ENCODE results near the gene KLRG1.

The KLRG1 gene

GRCh38 chr12:8985213-8985754 is 4.1 kb upstream of the KLRG1 start:
- no peak for DNase-seq (ENCODE audit: low read depth in 2 of 3, low spot score in 1 of 3)

DNA sequence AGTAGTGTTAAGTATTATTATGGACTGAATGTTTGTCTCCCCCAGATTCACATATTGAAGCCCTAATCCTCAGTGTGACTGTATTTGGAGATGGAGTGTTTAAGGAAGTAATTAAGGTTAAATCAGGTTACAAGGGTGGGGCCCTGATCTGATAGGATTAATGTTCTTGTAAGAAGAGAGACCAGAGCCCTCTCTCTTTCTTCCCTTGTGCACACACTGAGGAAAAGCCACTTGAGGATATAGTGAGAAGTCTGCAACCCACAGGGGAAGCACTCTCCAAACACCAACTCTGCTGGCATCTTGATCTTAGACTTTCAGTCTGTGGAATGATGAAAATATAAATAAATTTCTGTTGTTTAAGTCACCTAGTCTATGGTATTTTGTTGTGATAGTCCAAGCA is 2.2 kb upstream of the KLRG1 start:
- DNase-seq (ENCODE audit: low read depth in 2 of 3, low spot score in 1 of 3): no peak

GRCh38 chr12:8987685-8988084 is 1.7 kb upstream of the KLRG1 start:
- DNase-seq (ENCODE audit: low read depth in 2 of 3, low spot score in 1 of 3): no peak

DNA sequence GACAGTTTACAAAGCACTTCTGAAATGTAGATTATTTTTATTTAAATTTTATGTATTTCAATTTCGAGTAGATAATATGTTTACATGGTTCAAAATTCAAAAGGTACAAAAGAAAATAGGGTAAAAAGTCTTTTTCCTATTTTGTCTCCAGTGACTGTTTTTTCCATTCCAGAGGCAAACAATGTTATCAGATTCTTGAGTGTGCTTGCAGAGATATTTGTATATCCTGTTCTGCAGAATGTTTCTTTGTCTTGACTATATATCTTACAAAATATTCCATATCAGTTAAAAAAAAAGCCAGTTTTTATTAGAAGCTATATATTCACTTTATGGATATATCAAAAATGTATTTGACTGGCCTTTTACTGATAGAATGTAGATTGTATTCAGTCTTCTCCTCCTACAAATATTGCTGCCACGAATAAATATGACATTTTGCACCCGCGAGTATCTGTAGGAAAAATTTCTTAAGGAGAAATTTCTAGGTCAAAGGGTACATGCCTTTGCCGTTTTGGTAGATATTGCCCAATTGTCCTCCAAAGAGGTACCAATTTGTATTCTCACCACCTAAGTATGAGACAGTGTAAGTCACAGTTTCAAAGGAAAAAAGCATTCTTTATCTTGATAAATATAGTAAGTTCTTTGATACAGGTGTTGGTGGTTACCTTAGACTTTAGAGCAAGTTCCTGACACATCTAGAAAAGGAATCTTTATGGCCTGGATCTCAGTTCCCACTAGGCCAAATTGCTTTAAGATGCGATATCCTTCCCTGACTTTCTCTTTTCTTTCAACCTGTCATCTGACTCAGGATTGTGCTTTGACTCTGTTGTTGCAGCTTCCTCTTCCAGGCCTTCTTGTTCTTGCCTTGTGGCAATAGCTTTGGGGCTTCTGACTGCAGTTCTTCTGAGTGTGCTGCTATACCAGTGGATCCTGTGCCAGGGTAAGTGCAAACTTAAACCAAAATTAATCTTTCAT is 2.3 kb downstream of the KLRG1 start:
- DNase-seq (ENCODE audit: low read depth in 2 of 3, low spot score in 1 of 3): no peak

GRCh38 chr12:8993827-8994226 is 4.5 kb downstream of the KLRG1 start:
- DNase-seq (ENCODE audit: low read depth in 2 of 3, low spot score in 1 of 3): no peak

GRCh38 chr12:8995021-8995775 is 5.9 kb downstream of the KLRG1 start:
- DNase-seq (ENCODE audit: low read depth in 2 of 3, low spot score in 1 of 3): no peak

- DNase-seq (ENCODE audit: low read depth in 2 of 3, low spot score in 1 of 3): peak in 1 of 3 donors; percentile 32
Measured at GRCh38 chr12:8996682-8997405, 7.5 kb downstream of the KLRG1 start.

GRCh38 chr12:9001233-9001632 is 11.9 kb downstream of the KLRG1 start:
- no peak for DNase-seq (ENCODE audit: low read depth in 2 of 3, low spot score in 1 of 3)

DNA sequence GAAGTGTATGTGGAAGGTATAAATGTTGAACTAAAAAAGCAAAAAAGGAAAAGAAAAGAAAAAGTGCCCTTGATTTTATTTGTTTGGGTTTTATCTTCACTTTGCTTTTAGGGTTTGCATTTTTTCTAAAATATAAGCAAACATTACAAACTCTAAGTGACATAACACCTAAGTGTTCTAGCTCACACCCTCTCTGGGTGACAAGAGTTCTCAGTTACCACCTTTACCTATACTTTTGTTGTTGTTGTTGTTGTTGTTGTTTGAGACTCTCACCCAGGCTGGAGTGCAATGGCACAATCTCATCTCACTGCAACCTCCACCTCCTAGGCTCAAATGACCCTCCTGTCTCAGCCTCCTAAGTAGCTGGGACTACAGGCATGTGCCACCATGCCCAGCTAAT is 13.0 kb downstream of the KLRG1 start:
- DNase-seq (ENCODE audit: low read depth in 2 of 3, low spot score in 1 of 3): no peak

DNA sequence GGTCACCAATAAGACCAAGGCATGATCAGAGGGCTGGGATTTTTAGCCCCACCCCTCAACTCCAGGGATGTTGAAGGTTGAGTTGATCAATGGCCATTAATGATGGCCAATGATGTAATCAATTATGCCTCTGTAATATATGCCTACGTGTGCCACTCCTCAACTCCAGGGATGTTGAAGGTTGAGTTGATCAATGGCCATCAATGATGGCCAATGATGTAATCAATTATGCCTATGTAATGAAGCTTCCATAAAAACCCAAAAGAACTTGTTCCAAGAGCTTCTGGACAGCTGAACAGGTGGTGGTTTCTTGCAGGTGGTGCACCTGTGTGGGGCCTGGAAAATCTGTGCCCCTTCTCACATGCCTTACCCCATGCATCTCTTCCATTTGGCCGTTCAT is 33.2 kb downstream of the KLRG1 start:
- no peak for DNase-seq (ENCODE audit: low read depth in 2 of 3, low spot score in 1 of 3)

DNA sequence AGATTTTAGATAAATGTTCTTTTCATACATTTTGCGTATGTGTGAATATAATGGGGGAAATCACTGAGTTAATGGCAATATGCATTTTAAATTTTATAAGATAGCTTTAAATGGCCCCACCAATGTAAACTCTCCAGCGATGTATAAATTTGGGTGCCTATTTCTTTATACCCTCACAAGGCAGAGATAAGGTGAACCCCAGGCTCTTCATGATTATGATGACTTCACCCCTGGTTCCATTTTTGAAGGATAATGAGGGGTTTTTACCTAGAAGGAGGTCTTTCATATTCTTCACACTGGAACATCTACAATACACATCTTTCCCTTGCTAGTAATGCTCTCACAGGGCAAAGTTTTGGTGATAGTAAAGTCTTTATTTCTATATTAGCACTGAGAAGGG is 35.2 kb downstream of the KLRG1 start:
- no peak for DNase-seq (ENCODE audit: low read depth in 2 of 3, low spot score in 1 of 3)

DNA sequence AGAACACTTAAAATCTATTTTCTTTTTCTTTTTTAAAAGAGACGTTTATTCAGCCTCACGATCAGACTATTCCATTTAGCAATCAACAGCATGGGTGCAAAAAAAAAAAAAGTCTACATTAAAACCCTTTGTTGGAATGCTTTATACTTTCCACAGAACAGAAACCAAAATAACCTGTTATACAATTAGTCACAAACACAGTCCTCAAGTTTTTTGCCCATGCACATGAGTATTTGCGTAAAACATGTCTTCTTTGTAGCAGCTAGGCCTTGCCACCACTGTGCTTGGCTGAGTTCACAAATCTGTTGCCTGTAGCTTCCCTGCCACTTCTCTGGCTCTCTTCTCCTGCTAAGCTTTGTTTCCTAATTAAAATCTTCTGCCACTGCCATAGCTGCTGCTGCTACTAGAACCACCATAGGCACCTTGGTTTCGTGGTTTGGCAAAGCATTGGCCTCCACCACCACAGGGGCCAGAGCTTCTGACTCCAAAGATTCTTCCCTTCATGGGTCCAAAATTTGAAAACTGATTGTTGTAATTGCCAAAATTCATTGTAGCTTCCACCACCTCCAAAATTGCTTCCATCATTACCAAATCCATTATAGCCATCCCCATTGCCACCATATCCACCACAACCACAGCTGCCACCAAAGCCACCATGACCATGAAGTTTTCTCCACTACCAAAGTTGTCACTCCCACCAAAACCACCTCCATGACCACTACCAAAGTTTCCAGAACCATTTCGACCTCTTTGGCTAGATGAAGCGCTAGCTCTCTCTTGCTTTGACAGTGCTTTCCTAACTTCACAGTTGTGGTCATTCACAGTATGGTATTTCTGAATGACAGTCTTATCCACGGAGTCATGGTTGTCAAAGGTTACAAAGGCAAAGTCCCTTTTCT is 38.1 kb downstream of the KLRG1 start:
- peak; percentile 33 to 74 (median 50) for DNase-seq (ENCODE audit: low read depth in 2 of 3, low spot score in 1 of 3)

GRCh38 chr12:9030776-9031175 is 41.4 kb downstream of the KLRG1 start:
- no peak for DNase-seq (ENCODE audit: low read depth in 2 of 3, low spot score in 1 of 3)

- no peak for DNase-seq (ENCODE audit: low read depth in 2 of 3, low spot score in 1 of 3)
Measured at GRCh38 chr12:9032202-9032964, 43.0 kb downstream of the KLRG1 start.

DNA sequence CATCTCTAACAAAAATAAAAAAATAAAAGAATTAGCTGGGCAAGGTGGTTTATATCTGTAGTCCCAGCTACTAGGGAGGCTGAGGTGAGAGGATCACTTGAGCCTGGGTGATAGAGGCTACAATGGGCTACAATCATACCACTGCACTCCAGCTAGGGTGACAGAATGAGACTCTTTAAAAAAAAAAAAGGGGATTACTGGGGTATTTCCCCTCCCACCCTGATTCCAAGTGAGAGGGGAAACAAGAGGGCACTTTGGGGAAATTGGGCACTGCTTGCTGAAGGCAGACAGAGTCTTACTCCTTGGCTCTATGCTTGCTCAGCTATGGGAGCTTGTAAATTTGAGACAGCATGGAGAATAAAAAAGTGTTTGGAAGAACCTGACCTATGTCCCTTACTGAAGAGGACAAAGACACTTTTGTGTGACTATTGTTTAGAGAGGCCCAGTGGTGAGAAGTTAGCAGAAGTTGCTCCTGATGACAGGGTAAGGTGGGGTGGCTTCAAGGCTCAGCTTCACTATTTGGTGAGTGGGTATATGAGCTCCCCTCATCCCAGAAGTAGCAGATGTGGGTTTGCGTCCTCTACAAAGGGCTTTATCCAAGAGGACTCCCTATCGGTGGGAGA is 44.0 kb downstream of the KLRG1 start:
- no peak for DNase-seq (ENCODE audit: low read depth in 2 of 3, low spot score in 1 of 3)

- no peak for DNase-seq (ENCODE audit: low read depth in 2 of 3, low spot score in 1 of 3)
Measured at GRCh38 chr12:9034095-9034494, 44.7 kb downstream of the KLRG1 start.

GRCh38 chr12:9036227-9036626 is 46.9 kb downstream of the KLRG1 start:
- no peak for DNase-seq (ENCODE audit: low read depth in 2 of 3, low spot score in 1 of 3)

GRCh38 chr12:9037431-9037830 is 48.1 kb downstream of the KLRG1 start:
- no peak for DNase-seq (ENCODE audit: low read depth in 2 of 3, low spot score in 1 of 3)

DNA sequence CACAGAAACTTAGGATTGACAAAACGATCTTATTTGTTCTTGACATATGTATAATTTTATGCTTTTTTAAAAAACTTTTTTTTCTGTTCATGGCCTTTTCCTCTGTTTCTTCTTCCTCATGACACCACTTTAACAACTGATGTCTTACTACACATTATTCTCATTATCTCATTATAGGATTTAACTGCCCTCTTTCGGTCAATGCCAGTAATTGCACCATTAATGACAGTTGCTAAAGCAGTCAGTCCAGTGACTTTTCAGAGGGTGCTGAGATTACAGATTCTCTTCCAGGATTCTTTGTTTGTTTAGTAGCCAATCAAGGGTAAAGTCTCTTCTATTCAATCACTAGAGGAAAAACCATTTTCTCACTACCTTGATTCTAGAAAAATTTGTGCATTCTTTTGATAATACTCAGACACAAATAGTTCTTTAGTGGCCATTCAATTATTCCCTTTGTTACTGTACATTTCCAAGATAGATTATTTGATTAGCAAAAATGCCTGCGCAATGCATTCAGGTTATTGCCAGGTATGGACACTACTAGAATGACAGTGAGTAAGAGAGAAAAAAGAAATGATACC is 50.1 kb downstream of the KLRG1 start:
- DNase-seq (ENCODE audit: low read depth in 2 of 3, low spot score in 1 of 3): no peak
